ENCODE results near the gene CDC25B.

CDC25B gene

DNA sequence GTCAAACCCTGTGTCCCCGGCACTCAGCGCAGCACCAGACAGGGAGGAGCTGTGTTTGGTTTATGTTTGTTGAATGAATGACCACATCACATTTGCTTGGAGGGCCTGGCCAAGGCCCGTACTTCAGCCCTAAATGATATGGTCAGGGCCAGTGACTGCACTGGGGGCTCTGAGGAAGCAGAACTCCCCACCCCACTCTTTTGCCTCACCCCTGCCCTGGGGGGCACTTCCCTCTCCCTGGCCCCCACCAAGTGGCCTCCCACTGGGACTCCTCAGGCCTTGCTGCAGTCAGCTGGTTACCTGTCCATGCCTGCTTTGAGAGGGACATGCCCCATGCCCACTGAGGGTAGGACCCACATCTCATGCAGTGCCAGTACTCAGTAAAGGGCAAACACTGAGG lies 31.5 kb upstream of the CDC25B start:
- DNase-seq (ENCODE audit: low read depth): no peak

DNA sequence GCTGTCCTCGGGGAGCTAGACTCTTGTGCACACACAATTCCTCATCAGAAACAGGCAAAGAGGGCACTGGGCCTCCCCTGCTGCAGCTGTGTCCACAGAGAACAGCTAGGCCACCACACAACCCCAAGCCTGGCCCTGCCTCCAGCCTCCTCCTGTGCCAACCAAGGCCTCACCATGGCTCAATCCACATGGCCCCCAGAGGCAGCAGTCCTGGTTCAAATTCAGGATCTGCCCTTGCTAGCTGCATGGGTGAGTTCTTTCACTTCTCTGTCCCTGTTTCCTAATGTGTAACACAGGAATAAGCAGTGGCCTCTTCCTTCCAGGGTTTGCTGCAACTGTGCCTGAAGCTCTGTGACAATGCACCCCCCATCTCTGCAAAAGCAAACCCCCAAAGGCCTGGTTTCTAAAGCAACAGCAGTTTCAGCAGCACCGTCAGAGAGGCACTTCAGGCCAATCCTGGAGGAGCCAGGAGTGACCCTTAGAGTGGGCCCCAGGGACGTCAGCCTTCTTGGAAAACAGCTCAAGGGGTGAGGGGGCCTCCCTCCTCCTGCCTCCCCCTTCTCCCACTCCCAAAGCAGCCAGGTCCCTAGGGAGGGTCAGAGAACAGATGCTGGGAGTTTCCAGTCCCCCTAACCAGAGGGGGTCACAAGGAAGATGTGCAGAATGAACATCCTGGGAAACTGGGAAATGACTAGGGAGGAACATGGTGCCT lies 30.8 kb upstream of the CDC25B start:
- no peak for DNase-seq (ENCODE audit: low read depth)

DNA sequence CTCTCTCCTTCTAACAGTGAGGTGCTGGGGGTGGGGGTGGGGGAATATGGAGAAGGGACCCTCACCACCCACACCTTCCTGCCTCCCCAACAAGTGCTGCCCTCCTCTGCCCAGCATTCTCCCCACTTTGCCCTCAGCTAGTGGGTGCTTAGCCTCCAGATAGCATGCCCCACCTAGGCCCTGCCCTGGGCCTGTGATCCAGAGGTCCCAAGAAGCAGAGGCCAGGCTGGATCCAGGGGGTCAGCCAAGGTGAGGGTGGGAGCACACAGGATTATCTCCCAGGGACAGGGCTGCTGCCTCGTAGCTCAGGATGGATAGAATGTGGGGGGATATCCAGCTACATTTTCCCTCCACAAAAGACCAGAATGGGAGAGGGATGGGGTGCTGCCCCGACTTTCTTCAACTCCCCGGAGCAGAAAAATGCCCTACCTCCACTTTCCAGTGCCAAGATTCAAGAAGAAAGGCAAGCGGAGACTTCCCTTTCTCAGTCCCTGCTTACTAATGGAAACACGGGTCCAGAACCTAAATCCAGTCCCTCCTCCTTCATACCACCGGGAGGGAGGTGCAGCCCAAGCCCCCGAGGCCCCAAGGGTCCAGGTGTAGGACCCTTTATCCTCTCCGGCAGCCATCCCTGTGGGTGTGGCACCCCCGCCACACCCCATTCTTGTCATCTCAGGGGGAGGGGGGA lies 29.5 kb upstream of the CDC25B start:
- DNase-seq (ENCODE audit: low read depth): no peak

DNA sequence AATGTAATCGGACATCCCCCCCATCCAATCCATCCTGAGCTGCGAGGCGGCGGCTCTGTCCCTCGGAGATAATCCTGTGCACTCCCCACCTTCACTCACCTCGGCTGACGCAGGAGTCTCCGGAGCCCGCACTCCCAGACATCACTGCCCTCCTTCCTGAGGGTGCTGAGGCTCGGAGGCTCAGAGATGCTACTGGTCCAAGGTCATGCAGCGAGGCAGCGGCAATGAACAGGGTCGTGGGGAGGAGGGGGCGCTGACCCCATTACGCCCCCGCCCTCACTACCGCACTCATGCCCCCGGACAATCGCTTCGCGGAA lies 29.0 kb upstream of the CDC25B start:
- DNase-seq (ENCODE audit: low read depth): no peak

DNA sequence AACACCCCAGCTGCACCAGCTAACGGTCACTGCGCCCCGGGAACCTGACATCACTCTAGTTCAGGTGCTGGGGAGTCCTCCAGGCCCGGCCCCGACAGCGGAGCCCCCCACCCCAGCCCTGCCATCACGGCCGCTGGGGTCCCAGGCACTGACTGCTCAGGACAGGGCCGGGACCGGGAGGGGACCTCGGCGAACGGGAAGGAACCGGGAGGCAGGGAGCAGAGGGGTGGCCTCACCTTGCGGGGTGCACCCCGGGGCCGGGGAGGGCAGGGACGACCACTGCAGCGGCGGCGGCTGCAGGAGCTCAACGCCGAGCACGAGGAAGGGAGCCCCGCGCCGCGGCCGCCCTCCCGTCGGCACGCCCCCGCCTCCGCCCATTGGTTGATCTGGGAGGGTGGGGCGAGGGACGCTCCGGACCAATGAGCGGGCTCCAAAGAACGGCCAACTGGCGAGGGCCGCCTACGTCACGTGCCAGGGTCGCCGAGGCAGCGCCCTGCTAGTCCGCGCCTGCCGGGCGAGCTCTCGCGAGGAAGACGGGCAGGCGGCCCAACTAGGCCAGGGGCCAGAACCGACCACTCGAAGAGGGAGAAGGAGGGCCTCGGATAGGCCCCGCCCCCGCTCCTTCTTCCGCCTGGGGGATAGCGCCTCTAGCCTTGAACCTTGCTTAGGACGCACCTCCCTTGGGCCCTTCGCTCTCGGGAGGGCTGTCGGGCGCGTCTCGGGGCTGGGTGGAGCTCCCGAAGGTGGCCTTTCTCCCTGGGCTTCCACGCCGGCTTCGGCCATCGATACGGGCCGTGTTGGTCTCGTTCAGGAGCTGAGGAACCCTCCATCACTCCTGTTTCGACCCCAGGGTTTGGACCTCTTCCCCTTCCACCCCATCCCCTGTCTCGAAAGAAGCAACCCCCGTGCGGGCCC lies 28.4 kb upstream of the CDC25B start, which contains the start of gene ADISSP:
Gene ADISSP, minus strand, starts transcription at position 327 of the 915 bp plus-strand sequence. CDS start 7,653 bp downstream, outside the sequence.
- peak; percentile 90 for DNase-seq (ENCODE audit: low read depth)

DNA sequence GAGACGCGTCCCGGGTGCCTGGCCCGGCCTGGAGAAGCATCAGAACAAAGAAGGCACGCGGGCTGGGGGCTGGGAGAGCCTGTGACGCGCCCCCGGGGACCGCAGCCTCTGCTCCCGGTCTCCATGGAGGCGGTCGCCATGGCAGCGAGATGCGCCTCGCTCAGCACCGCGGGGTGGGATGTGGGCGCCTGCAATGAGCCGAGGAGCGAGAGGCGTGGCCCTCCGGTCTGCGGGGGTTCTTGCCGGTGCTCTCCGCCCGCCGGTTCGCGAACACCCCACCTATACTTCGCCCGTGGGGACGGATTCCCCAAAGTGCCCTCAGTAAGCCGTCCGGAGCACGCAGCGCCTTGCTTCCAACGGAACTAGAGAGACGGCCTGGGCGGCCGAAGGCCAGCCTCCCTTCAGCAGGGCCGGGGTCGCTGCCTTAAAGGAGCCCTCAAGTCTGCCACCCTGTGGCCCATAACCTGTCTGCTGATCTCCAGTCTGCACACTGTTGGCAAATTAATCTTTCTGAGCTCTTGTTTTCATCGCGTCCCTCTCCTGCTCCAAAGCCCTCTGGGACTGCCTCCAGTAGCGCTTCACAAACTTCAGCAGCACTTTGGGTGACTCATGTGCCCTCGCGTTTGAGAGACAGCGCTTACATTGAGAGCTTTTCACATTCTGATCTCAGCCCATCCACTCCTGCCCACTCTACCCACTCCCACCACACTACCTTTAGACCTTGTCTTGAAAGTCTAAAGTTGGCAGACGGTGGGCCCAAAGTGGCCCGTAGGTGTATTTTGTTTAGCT lies 27.6 kb upstream of the CDC25B start:
- DNase-seq (ENCODE audit: low read depth): peak; percentile 65

DNA sequence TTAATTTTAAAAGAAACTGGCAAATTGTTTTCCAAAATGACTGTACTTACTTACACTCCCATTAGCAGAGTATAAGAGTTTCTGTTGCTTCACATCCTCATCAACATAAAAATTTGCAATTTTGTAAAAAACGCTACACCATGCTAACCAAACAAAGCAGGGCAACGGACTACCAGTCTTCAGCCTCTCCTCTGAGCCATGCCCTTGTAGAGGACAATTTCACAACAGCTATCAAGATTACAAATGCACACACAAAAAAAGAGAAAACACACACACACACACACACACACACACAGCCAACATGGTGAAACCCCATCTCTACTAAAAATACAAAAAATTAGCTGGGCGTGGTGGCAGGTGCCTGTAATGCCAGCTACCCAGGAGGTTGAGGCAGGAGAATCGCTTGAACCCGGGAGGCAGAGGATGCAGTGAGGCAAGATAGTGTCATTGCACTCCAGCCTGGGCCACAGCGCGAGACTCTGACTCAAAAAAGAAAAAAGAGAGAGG lies 24.5 kb upstream of the CDC25B start:
- DNase-seq (ENCODE audit: low read depth): no peak

DNA sequence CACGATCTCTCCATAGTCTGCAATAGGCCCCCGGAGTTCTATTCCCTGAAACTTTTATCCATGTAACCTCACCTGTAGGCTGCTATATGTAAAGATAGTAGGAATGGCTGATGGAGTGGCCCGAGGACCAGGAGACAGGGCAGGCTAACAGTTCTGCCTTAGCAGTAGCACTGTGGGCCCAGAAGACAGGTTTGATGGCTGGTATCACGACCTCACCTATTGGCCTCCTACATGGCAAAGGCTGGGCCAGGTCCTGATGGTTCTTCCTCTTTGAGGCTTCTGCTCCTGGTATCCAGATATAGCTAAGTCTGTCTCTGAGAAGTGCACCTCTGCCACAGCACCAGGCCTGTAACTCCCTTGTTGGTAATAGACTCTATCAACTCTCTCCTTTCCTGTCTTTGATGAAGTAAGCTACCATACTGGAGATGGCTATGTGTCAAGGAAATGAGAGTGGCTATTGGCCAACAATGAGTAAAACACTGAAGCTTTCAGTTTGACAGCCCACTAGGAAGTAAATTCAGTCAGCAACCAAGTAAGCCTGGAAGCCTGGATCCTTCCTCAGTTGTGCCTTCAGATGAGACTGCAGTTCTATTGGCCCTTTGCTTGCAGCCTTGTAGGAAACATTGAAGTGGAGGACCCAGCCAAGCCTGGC lies 20.5 kb upstream of the CDC25B start:
- DNase-seq (ENCODE audit: low read depth): no peak

DNA sequence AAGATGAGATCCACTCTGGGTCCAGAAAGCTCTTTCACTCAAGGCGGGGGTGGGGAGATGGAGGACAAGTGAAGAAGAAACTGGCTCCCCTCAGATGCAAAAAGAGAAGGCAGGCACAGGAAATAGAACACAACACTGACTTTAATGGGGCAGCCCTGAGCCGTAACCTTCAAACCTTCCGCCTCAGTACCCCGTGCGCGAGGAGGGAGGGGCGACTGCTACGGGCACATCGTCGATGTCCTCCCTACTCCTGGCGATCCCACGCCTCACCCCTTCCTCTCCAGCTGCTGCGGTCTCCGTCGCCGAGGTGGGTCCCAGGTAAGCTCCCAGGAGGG lies 18.8 kb upstream of the CDC25B start:
- DNase-seq (ENCODE audit: low read depth): no peak

DNA sequence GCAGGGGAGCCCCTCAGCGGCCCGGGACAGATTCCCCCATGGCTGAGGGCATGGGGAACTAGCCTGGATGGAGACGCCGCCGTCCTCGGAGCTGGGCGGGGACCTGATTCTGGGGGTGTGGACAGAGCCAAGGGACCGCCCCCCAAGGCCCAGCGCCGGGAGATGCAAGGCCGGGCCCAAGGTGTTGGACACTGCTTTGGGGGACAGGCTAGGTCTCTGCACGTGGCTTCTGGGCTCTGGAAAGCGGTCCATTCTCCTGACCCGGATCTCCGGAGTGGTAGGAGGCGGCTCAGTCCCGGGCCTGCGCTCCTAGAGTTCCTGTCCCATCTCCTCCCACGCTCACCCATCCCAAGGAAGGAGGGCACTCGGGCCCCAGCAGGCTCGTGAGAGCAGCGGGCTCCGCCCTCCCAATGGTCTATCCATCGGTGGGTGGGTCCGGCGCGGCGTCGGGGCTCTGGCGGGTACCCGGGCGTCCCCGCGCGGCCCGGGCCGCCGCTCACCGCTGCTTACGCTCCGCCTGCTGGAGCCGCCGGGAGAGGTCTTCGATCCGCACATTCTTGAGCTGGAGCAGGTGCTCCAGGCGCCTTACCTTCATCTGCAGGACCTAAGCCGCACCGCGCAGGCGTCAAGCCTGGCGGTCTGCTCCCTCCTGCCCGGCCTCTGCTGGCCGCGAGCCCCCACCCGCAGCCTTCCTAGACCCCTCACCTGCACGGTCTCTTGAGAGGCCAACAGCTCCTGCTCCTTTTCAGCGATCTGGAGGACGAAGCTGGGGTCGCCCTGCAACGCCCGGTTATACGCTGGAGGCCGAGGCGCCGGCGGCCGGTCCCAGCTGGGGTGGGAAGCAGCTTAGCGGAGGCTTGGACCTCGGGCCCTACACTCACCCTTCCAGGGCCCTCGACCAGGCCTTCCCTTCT lies 18.1 kb upstream of the CDC25B start:
- DNase-seq (ENCODE audit: low read depth): no peak

DNA sequence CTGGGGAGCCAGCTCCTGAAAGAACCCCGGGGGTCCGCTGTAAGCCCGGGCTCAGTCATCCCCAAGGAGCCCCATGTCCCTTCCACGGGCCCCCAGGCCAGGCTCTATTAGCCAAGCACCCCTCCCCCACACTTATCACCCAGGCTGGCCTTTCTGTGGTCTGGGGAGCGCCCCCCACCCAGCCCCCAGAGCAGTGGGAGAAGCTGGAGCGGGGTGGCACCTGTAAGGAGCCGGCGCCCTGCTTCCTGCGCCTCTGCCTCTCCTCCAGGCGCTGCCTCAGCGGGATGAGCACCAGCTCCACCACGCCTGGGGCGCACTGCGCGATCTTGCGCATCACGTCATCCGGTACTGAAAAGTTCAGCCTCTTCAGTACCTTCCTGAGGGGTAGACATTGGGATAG lies 17.1 kb upstream of the CDC25B start:
- DNase-seq (ENCODE audit: low read depth): no peak

DNA sequence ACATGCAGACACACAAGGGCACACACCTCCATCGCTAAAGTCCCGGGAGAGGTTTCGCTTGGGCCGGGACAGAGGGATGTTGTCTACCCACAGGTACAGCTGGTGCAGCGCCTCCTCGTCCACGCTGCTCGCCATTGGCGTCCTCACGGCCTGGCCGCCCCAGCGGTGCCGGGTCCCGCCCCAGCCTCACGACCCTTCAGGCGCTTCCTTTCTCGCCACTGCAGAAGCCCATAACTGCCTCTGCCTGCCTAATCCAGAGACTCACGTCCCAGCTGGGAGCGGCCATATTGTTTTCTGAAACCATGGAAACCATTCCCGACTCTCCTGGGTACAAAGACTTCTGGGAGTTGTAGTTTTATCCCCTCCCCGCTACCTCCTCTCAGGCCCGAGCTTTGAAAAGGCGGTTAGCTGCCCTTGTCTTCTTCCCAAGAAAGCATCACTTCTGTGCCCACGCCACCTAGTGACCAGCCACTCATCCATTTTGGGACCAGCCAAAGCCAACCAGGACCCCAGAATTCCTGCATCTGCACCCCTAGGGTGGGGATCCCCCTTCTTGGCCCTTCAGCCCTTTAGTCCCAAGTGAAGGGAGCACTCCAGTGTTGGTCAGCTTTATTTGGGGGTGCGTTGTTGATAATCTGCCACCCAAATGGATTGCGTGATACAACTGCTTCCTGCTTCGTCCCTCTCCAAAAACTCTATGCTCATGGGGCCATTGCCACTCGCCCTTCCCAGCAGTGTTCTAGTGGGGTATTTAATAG lies 14.8 kb upstream of the CDC25B start, which contains the start of gene SPEF1:
Gene SPEF1, minus strand, starts transcription at position 296 of the 758 bp plus-strand sequence. Its CDS starts 161 bp downstream, at position 135.
- DNase-seq (ENCODE audit: low read depth): no peak

DNA sequence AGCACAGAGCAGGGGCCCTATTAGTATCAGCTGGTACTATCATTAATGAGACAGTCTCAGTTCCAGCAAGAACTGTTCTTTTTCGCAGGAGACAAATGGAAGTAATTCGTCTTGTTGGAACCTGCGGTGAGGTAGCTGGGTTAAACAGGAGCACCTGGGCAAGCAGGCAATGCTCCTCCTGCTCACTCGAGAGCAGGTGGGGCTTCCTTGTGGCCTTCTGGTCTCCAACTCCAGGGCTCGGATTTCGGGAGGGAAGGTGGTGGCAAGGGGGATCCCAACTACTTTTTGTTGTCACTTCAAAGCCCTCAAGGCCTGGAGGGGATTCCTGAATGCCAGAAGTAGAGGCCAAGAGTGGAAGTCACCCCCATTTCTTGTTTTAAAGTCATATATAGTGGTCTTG lies 13.5 kb upstream of the CDC25B start:
- DNase-seq (ENCODE audit: low read depth): no peak

DNA sequence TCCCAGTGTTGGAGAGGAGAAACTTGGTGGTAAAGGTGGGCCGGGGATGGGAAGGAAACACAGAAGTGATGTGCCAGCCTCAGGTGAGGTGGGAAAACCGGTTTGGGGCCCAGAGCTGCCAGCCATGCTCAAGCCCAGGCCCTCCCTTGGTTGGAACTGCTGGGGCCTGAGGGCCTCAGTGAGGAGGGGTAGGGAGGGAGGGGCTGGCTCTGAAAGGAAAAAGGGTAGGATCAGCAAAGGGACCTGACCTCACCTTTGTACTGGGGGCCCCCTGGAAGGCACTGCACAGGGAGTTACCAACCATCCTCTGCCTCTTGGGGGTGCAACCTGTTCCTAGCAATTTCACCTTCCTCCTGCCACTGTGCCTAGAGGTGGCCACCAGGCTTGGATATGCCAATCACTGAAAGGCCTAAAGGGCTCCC lies 13.0 kb upstream of the CDC25B start:
- no peak for DNase-seq (ENCODE audit: low read depth)

DNA sequence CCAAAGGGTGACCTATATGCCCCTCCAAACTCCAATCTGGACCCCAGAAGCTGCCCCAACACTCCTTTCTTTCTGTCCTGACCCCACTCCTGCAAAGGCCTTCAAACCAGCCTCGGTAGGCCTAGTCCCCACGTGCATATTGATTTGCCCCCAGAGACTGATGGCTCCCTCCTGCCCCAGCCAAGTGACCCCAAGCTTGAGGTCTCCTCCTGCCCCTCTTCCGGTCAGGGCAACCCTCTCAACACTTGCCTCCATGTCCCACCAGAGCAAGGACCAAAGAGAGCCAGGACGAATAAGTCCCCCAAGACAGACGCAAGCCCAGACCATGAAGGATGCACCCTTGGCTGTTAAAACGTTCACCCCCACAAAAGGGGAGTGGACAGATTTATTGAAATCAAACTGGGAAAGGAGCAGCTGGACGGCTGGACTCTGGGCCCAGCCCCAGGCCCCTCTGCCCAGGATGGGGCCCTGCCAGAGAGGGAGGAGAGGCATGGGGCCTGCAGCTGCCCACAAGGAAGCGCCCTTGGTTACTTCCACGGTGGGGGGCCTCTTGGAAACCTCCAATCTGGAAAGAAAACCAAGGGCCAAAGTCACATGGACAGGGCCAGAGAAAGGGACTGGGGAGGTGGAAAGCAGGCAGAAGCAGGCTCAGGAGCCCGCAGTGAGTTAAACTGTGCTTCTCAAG lies 12.5 kb upstream of the CDC25B start:
- DNase-seq (ENCODE audit: low read depth): no peak

DNA sequence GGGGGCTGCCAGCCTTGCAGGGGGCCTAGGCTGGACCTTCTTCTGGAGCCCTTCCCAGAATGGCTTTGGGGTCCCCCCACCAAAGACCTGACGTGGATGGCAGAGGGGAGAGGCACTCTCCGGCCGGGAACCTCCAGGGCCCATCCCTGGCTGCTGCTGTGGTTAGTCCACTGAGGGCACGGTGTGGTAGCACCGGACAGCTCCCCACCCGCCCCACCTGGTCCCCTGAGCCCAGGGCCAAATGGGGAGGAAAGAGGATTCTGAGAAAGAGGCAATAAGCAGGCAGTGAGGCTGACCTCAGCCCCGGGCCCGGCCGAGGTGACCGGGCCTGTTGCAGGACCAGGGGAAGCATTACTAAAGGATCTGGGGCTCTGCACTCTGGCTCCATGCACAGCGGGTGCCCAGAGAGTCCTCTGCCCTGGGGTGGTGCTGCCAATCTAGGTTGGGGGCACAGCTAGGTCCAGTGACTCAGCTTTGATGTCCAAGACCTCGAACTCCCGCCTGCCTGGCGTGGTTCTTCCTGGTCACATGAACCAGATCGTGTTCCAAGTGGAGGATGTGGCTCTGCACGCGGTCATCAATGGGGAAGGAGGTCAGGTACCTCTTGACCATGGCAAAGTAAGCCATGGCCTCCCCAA lies 11.8 kb upstream of the CDC25B start:
- no peak for DNase-seq (ENCODE audit: low read depth)

DNA sequence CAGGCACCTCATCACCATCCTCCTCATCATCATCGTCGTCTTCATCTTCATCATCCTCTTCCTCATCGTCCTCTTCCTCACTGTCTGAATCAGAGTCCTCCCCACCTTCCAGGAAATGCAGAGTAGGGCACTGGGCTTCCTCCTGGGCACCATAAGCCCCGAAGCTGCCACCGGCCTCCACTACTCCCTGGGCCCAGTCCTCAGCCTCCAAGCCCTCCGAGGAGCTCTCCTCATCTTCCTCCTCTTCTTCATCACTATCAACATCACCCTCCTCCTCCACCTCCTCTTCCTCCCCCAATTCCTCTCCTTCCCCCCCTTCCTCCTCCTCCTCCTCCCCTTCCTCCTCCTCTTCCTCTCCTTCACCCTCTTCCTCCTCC lies 11.3 kb upstream of the CDC25B start:
- no peak for DNase-seq (ENCODE audit: low read depth)

Measured in stimulated activated CD8-positive, alpha-beta memory T cell treated with anti-CD3 and anti-CD28 coated beads, Interleukin-7, amount 100 ng/mL, for 24 hours (primary cell).